ENCODE data around the gene PADI4. TPM values are rescaled to one million over a fixed set of nuclear protein-coding genes. Genes with fewer than 3 reads are reported as not detected.

PADI4 gene
- total RNA-seq, 1 donor from 2014 or later = 0.29 TPM

DNA sequence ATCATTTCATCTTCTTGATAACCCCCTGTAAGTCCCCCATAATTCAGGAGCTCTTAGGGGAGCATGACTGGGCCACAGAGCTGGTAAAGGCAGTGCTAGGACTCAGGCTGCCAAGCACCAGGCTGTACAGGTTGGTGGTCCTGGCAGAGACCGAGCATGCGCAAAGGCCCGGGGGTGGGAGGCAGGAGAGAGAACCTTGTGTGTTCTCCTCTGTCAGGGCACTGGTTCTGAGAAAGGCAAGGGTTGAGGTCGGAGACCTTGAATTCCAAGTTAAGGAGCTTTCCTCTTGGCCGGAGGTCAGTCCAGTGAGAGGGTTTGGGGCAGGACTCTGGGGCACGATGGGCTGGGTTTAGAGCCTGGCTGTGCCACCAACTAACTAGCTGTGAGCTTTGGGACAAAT is 35.9 kb upstream of the PADI4 start:
- Mint-ChIP-seq H3K36me3 (ENCODE audit: low read depth) (no peaks in the 10 kb centered on the region), H3K4me3 (no peak overlapping the region), H3K27me3 (peaks cover 7% of the 10 kb centered on the region), H3K9me3 (no peaks in the 10 kb centered on the region), H3K4me1 (no peaks in the 10 kb centered on the region), H3K27ac (no peak overlapping the region)
- TF ChIP-seq, protein P1, sequence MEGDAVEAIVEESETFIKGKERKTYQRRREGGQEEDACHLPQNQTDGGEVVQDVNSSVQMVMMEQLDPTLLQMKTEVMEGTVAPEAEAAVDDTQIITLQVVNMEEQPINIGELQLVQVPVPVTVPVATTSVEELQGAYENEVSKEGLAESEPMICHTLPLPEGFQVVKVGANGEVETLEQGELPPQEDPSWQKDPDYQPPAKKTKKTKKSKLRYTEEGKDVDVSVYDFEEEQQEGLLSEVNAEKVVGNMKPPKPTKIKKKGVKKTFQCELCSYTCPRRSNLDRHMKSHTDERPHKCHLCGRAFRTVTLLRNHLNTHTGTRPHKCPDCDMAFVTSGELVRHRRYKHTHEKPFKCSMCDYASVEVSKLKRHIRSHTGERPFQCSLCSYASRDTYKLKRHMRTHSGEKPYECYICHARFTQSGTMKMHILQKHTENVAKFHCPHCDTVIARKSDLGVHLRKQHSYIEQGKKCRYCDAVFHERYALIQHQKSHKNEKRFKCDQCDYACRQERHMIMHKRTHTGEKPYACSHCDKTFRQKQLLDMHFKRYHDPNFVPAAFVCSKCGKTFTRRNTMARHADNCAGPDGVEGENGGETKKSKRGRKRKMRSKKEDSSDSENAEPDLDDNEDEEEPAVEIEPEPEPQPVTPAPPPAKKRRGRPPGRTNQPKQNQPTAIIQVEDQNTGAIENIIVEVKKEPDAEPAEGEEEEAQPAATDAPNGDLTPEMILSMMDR (IDR thresholded peaks at IDR 0.05) = no peak
- ChIA-PET CTCF (no interaction called here), POLR2A (no interaction called here)
- ATAC-seq (ENCODE audit: low read depth) = no peak
- intact Hi-C loops (cut with micrococcal nuclease) = no loop called here
- no peak for DNase-seq

DNA sequence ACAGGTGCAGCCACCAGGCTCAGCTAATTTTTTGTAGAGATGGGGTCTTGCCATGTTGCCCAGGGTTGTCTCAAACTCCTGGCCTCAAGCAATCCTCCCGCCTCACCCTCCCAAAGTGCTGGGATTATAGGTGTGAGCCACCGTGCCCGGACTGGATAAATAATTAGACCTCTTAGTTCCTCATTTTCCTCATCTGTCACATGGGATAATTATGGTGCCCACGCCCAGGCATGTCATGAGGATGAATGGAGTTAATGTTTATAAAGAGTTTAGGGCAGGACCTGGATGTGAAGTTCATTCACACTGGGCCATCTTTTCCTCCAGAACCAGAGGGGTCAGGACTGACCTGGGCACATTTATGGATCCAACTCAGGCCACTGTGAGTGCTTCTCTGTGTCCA is 35.4 kb upstream of the PADI4 start:
- intact Hi-C loops (cut with micrococcal nuclease) = no loop called here
- DNase-seq (no peak), ATAC-seq (ENCODE audit: low read depth) (no peak)
- POLR2A ChIA-PET = no interaction called here
- no peak overlapping the region for H3K4me3 Mint-ChIP-seq
- H3K4me1 Mint-ChIP-seq = no peaks in the 10 kb centered on the region
- CTCF ChIA-PET = no interaction called here
- TF ChIP-seq, protein P1 (IDR thresholded peaks at IDR 0.05) = no peak
- peaks cover 7% of the 10 kb centered on the region for H3K27me3 Mint-ChIP-seq
- no peak overlapping the region for H3K27ac Mint-ChIP-seq
- no peaks in the 10 kb centered on the region for H3K36me3 Mint-ChIP-seq (ENCODE audit: low read depth)
- no peaks in the 10 kb centered on the region for H3K9me3 Mint-ChIP-seq

DNA sequence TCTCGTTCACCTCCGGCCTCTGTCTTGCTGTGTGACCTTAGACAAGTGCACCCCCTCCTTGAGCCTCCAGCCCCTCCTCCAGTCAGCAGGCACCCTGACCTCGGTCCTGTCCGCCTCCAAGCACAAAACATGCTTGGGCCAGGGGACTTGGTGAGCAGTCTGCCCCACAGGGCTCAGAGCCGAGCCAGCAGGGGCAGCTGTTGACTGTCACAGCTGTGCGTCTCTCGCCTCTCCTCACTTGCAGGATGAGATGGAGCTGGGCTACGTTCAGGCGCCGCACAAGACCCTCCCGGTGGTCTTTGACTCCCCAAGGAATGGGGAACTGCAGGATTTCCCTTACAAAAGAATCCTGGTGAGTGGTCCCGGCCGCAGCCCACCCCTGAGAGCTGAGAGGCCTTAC is 34.9 kb upstream of the PADI4 start:
- no peak overlapping the region for H3K4me3 Mint-ChIP-seq
- H3K27ac Mint-ChIP-seq = no peak overlapping the region
- H3K27me3 Mint-ChIP-seq = peaks cover 7% of the 10 kb centered on the region
- intact Hi-C loops (cut with micrococcal nuclease) = no loop called here
- CTCF ChIA-PET = no interaction called here
- POLR2A ChIA-PET = no interaction called here
- TF ChIP-seq, protein P1 (IDR thresholded peaks at IDR 0.05) = no peak
- no peaks in the 10 kb centered on the region for H3K9me3 Mint-ChIP-seq
- DNase-seq = no peak
- no peaks in the 10 kb centered on the region for H3K4me1 Mint-ChIP-seq
- ATAC-seq (ENCODE audit: low read depth) = no peak
- H3K36me3 Mint-ChIP-seq (ENCODE audit: low read depth) = no peaks in the 10 kb centered on the region

DNA sequence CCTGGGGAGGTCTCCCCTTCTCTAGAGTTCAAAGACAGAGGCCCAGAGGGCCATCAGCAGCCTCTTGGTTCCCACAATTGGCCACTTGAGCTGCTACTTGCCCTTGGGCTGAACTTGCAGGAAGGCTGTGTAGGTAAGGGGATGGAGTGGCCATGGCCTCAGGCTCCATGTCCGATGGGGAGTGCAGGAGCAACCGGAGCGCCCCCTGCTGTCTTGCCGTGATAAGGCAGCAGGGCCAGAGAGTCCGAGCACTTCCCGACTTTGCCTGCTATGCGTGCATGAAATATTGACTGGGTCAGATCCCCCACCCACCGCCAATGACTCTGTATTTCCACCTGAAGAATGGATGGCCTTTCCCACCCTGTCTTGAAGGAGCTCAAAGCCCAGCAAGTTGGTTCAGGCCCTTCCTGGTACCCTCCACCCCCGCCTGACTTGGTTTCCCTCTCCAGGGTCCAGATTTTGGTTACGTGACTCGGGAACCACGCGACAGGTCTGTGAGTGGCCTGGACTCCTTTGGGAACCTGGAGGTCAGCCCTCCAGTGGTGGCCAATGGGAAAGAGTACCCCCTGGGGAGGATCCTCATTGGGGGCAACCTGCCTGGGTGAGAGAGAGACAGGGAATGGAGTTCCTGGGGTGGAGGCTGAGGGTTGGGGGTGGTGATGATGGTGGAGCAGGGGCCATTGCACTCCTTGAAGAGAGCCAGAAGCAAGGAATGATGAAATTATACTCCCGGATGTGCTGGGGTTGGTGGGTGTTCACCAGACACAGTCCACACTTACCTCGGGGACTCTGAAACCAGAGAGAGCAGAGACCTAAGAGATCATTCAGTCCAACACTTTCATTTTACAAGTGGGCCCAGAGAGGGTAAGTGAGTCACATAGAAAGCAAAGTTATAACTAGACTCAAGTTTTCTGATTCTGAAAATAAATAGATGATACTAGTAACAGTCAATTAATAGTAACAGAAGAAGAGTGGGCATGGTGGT is 33.5 kb upstream of the PADI4 start:
- Mint-ChIP-seq H3K36me3 (ENCODE audit: low read depth) (no peaks in the 10 kb centered on the region), H3K27me3 (peaks cover 11% of the 10 kb centered on the region), H3K27ac (no peak overlapping the region), H3K9me3 (no peaks in the 10 kb centered on the region), H3K4me1 (no peaks in the 10 kb centered on the region), H3K4me3 (no peak overlapping the region)
- ATAC-seq (ENCODE audit: low read depth) (no peak), DNase-seq (no peak)
- POLR2A ChIA-PET = no interaction called here
- intact Hi-C loops (cut with micrococcal nuclease) = loop anchor here (1.0 kb wide), 1 partner anchor 214 kb away; no protein-coding TSS in a partner anchor
- TF ChIP-seq, protein P1 (IDR thresholded peaks at IDR 0.05) = no peak
- CTCF ChIA-PET = no interaction called here

DNA sequence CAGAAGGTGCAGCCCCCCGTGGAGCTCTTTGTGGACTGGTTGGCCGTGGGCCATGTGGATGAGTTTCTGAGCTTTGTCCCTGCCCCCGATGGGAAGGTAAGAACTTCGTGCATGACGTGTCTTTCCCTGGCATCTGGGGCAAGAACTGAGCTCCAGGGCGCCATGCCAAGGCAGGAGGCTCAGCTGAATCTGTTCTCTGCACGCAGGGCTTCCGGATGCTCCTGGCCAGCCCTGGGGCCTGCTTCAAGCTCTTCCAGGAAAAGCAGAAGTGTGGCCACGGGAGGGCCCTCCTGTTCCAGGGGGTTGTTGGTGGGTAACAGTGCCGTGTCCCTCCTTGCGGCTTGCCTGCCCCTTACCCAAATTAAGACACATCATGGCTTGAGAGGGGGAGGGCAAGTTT is 31.4 kb upstream of the PADI4 start:
- DNase-seq (no peak), ATAC-seq (ENCODE audit: low read depth) (no peak)
- Mint-ChIP-seq H3K4me1 (no peaks in the 10 kb centered on the region), H3K9me3 (no peaks in the 10 kb centered on the region), H3K27me3 (peaks cover 11% of the 10 kb centered on the region), H3K27ac (no peak overlapping the region), H3K4me3 (no peak overlapping the region), H3K36me3 (ENCODE audit: low read depth) (no peaks in the 10 kb centered on the region)
- TF ChIP-seq, protein P1 (IDR thresholded peaks at IDR 0.05) = no peak
- POLR2A ChIA-PET = no interaction called here
- intact Hi-C loops (cut with micrococcal nuclease) = no loop called here
- CTCF ChIA-PET = no interaction called here
